Measurements from ENCODE around the gene THTPA.
"Not testable (repeated sequence)": the region's sequence is repeated elsewhere in the genome, so short reads cannot be mapped to it uniquely, and the experiment has no call there.

THTPA gene

GRCh38 chr14:23568600-23569331 lies 12.7 kb downstream of the THTPA start:
- no peak for DNase-seq

- DNase-seq, result no peak
These were observed 13.5 kb downstream of the THTPA start for GRCh38 chr14:23569443-23570151.

- DNase-seq, result no peak
These were observed 14.9 kb downstream of the THTPA start for GRCh38 chr14:23570806-23571483.

GRCh38 chr14:23571701-23572523 lies 15.8 kb downstream of the THTPA start:
- no peak for DNase-seq

- no peak for DNase-seq
These were observed 16.4 kb downstream of the THTPA start for GRCh38 chr14:23572524-23572828.

GRCh38 chr14:23572836-23573235 lies 16.8 kb downstream of the THTPA start:
- DNase-seq, result no peak

- no peak for DNase-seq
These were observed 17.4 kb downstream of the THTPA start for GRCh38 chr14:23573384-23574015.

- no peak for DNase-seq
These were observed 21.1 kb downstream of the THTPA start for GRCh38 chr14:23577004-23577681.

- no peak for DNase-seq
These were observed 21.8 kb downstream of the THTPA start for GRCh38 chr14:23577710-23578392.

- DNase-seq, result no peak
These were observed 22.7 kb downstream of the THTPA start, which contains the start of gene JPH4 for GRCh38 chr14:23578560-23579310. Gene JPH4 (minus strand): TSS chr14:23578790. CDS start chr14:23577453, 1,337 bp downstream.

- DNase-seq, result no peak
These were observed 23.2 kb downstream of the THTPA start for GRCh38 chr14:23579311-23579630.

GRCh38 chr14:23579739-23580138 lies 23.7 kb downstream of the THTPA start:
- no peak for DNase-seq

GRCh38 chr14:23580152-23580926 lies 24.3 kb downstream of the THTPA start:
- DNase-seq, result no peak

GRCh38 chr14:23580948-23581281 lies 24.8 kb downstream of the THTPA start:
- no peak for DNase-seq

- no peak for DNase-seq
These were observed 27.1 kb downstream of the THTPA start for GRCh38 chr14:23582906-23583760.

- not testable (repeated sequence) for DNase-seq
These were observed 27.9 kb downstream of the THTPA start for GRCh38 chr14:23583761-23584526.

- not testable (repeated sequence) for DNase-seq
These were observed 28.6 kb downstream of the THTPA start for GRCh38 chr14:23584527-23585203.
